Measurements from ENCODE around the gene KCNJ2.

The KCNJ2 gene

DNA sequence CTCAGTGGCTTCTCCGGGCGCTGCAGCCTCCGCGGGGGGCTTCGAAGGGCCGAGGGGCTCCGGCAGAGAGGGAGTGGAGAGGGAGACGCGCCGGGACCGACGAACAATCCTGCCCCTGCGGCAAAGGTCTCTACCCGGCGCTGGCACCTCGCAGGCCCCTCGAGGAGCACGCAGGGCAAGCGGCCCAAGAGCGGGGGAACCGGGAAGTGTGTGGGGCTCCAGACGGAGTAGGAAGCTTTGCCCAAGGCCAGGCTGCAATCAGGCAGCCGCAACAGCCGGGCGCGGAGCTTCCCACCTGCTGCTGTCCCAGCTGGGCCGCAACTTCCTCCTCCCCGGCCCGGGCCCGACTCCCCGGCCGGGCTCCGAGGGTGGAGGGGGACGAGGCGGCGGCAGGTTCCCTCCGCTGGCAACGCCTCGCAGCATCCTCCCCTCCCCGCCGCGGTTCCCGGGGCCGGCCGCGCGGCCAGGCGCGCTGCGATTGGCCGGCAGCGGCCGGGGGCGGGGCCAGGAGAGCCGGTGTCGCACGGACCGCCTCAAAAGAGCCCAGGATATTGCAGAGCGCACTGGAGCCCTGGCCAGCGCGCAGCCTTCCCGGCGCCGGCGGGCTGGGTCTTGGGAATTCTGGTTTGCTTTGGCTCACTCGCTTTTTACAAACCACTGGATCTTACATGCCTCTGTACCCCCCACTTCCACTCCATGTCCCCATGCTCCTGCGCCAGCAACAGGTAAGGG, at the start of gene KCNJ2:
Gene KCNJ2, plus strand, starts transcription at position 556 of the 732 bp plus-strand sequence. CDS start 5,508 bp downstream, outside the sequence.
- DNase-seq: peak in 13 of 14 donors; percentile 29 to 96 (median 84)

DNA sequence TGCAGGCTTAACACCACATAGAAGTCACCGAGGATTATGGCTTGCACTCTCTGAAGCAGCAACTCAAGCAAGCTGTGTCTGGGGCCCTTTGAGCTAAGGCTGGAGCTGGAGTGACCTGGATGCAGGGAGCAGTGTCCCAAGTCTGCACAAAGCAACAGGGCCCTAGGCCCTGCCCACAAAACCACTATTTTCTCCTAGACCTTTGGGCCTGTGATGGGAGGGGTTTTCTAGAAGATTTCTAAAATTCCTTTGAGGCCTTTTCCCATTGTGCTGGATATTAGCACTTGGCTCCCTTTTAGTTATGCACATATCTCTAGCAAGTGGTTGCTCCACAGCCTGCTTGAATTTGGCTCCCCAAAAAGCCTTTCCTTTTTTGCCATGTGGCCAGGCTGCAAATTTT, 49.8 kb upstream of the KCNJ2 start:
- no peak for DNase-seq

DNA sequence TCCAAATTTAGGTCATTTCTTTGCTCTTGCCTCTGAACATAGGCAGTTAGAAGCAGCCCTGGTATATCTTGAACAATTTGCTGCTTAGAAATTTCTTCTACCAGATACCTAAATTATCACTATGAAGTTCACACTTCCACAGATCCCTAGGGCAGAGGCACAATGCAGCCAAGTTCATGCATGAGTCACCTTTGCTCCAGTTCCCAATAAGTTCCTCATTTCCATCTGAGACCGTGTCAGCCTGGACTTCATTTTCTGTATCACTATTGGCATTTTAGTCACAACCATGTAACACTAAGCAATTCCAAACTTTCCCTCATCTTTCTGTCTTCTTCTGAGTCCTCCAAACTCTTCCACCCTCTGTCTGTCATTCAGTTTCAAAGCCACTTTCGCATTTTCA, 49.3 kb upstream of the KCNJ2 start:
- DNase-seq: no peak

DNA sequence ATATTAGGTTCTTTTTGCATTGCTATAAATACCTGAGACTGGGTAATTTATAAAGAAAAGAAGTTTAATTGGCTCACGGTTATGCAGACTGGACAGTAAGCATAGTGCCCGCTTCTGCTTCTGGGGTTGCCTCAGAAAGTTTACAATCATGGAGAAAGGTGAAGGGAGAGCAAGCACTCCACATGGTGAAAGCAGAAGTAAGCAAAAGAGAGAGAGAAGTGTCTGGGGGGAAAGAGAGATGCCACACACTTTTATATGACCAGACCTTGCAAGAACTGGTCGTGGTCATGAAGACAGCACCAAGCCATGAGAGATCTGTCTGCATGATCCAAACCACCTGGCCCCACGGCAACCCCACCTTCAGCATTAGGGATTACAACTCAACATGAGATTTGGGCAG, 48.9 kb upstream of the KCNJ2 start:
- no peak for DNase-seq

DNA sequence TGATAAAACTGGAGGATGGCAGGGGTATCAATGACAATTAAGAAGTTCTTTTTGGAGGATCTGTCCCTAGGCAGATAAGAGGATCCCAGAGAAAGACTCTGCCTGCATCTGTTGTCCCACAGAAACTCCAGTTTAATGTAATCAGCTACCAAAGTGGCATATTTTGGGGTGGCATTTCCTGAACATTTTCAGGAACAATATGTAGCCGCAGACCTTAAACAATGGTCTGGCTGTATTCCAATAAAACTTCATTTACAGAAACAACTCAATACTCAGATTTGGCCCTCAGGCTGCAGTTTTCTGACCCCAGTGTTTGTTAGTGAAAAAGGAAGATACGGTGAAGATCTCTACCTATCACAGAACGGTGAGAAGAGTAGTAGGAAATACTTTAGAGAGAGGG, 48.2 kb upstream of the KCNJ2 start:
- no peak for DNase-seq

DNA sequence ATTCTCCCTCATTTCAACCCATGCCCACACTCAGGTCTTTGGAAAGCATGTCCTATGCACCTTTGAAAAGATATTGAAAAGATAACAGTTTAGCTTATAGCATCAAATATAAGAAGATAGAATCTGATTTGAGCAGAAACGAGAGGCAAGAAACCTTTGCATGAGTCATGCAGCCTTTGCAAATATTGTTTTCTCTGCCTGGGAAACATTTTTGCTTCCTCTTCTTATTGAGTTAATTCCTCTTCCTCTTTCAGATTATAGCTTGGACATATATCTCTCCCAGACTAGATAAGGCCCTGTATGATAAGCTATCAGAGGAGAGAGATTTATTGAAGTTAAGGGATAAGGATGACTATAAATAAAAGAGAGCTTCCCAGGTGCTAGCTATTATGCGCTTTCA, 46.1 kb upstream of the KCNJ2 start:
- no peak for DNase-seq

DNA sequence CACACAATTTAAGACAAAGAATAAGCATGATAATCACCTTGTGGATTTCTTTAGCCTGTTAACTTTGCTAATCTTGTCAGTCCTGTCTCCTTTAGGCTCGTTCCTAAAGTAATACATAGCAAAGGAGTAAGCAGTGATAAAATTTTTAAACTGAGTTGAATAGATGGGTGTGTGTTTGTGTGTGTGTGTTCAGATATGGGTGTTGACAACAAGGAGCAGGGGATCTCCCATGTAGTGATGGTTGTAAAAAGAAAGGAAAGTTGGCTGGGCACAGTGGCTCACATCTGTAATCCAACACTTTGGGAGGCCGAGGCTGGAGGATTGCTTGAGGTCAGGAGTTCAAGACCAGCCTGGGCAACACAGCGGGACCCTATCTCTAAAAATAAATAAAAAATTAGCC, 44.6 kb upstream of the KCNJ2 start:
- DNase-seq: no peak

DNA sequence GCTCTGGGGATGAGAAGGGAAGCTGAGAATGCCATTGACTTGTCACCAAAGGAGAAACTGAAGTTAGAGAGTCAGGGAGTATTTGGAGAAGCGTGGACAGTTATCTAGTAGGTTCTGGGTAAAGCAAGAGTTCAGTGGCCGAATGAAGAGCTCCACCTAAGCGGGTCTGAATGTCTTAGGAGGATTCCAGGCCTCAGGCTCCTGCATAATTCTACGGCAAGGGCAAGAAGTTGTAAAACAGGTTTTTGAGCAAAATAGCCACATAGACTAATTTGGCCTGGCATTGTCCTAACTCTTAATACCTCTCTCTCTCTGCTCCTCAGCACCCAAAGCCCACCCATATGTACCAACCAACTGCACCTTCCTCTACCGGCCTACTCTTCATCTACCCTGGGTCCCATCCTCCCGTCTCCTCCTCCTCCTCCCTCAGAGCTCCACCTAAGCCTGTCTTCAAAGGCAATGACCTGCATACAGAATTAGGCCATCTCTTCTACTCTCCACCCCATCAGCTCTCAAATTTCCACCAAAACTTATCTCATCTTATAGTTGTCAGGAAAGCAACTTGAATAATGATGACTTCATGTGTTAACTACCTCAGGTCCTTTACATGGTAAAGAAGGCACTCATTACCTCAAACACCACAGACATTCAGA, 42.0 kb upstream of the KCNJ2 start:
- no peak for DNase-seq

DNA sequence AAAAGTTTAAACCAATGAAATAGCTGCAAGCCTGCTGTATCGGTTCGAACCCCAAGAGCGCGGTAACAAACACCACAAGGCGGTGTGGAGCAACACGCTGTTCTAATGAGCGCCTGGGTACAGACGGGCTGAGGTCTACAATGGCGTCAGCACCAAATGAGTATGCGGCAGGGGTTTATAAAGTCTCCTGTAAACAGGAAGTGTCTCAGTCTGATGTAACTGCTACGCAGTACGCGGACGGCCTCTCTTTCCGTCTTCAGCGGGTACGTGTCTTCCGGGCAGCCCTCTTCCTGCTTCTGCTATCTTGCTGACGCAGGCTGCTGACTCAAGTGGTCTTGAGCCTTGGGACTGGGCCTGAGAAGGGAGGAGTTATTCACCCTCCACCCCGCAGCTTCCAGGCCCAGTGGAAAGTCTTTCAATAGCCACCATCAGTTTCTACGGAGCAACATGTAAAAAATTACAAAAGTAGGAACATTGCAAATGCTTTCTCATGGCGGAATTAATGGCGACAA, 40.5 kb upstream of the KCNJ2 start:
- no peak for DNase-seq

DNA sequence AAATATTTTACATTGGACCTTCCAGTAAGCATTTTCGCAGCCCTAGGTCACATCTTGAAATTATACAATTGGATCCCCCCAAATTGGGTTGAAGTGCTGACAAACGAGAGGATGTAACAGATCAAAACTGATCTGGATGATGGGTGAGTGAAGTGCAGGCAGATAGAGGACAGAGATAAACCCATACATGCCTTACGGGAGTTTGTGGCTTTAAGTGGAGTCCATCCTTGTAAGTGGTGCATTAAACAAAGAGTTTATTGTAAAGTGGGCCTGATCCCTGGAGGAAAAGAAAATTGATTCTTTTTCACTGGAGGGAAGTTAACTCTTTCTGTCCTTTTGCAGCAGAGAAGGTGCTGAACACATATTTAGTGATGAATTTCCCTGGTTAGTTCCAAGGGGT, 39.0 kb upstream of the KCNJ2 start:
- DNase-seq: no peak

DNA sequence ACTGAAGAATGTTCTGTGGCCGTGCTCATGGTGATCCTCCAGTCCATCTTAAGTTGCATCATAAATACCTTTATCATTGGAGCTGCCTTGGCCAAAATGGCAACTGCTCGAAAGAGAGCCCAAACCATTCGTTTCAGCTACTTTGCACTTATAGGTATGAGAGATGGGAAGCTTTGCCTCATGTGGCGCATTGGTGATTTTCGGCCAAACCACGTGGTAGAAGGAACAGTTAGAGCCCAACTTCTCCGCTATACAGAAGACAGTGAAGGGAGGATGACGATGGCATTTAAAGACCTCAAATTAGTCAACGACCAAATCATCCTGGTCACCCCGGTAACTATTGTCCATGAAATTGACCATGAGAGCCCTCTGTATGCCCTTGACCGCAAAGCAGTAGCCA, 36.8 kb upstream of the KCNJ2 start:
- no peak for DNase-seq

DNA sequence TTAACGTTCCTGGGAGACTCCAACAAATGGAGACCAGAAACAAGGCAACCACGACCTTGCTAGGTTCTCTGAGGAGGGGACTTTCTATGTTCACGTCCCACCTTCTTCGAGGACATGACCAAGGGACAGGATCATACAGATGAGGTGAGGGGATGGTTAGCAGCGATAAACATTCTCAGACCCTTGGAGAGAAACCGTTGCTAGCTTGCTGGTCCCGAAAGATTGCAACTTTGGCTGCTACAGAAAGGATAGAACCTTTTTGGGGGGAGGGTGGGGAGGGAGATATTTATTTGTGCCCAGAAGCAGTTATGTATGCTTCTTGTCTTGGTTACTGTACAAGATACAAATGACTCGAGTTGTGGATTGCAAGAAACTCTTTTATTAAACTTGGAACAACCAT, 35.3 kb upstream of the KCNJ2 start:
- DNase-seq: no peak

DNA sequence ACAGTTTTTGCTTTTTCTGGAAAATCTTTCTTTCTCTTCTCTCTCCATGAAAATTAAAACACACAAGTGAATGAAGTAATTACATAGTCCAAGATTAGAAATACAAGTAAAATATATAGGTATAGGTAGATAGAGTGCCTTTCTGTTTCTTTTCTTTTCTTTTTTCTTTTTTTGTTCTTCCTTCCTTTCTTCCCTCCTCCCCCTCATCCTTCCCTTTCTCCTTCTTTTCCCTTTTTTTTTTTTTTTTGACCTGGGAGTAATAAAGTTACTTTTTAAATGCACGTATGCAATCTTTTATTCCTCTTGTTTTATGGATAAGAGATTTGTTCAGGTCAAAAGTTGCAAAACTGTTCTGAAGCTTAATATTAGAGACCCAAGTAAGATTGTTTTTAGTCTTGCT, 34.6 kb upstream of the KCNJ2 start:
- no peak for DNase-seq

DNA sequence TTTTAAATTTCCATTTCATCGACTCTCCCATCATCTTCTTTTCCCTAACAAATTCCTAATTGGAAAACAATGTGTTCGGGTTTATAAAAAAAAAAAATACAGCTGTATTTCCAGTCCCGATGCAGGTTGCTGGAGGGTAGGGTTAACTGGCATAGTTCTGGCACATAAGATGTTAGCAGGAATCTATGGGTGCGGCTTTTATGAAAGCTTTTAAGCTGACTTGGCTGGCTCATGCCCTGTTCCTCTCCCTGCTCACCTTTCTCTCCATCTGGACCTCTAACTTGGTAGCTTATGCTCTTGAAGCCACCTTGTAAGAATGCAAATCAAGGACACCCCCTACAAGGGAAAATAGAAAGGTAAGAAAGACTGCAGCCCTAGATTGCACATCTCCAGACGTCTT, 33.2 kb upstream of the KCNJ2 start:
- DNase-seq: no peak

DNA sequence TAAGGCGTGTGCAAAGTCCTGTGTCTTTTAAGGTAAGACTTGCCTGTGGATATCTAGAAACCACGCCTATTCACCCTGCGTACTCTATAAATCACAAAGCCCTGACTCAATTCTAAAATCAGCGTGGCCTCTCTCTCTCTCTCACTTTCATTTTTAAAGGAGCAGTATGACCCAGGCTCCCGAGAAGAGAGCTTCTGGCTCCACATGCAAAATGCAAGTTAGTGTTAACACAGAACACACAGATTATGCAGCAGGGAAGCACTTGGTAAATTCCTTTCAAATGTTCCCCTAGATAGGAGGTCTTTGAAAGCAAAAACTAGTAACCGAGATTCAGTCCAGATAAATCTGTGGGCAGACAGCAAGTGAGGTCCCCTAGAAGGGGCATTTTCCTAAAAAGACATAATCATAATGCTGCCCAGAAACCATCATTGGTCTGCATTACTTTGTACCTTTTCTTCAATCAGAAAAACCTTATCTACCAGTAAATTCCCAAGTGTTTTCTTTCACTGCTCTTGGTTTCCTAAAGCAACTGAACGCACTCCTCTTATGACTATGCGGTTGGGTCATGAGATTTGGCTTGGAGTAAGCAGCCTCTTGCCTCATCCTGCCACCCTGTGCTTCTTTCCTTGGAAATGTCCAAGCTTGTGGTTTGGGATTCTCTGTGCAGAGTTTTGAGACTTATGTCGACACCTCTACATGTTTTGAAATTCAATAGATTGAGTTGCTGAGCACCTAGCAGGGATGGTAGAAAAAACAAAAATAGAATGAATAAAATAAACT, 31.7 kb upstream of the KCNJ2 start:
- peak in 8 of 14 donors; percentile 17 to 45 (median 28) for DNase-seq

DNA sequence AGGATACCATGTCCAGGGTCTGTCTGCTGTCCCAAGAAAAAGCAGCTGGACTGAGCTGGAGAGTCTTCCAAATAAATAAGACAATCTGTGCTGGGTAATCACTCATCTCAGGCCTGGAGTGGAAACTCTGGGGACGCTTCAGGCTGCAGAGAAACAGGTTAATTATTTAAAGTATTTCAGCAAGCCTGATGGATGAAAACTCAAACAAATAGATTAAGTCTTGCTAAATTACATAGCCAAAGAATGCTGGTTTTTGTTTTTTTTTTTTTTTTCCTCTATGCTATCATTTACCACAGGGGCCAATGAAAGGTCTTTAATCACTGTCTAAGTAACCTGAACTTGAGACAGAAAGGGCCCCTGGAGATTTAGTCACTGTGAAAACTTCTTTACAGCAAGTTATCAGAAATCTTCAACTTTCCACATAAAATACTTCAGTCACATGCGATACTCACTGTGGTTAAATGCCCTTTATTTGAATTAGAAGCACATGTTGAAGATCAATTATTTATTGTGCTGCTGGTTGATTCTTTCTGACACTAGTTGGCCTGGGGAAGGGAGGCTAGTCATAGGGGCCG, 31.0 kb upstream of the KCNJ2 start:
- DNase-seq: no peak

DNA sequence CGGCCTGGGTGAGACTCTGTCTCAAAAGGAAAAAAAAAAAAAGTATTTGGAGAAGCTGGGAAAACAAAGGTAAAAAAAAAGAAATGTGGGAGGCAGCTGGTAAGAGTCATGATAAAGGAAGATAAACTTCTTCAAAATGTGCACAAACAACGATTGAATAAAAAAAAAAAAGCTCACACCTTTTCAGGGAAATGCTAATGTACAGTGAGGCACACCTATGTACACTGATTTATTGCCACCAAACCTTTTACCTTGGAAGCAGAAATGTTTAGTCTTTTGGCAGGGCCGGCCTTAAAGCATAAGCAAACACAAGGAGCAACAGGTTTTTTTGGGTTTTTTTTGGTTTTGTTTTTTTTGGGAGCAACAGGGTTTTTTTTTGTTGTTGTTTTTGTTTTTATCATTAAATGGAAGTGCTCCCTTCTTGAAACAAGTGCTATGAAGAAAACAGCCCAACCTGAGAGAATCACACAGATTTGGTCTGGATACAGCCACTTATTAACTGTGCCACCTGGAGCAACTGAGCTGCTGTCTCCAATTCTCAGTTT, 29.8 kb upstream of the KCNJ2 start:
- DNase-seq: no peak

DNA sequence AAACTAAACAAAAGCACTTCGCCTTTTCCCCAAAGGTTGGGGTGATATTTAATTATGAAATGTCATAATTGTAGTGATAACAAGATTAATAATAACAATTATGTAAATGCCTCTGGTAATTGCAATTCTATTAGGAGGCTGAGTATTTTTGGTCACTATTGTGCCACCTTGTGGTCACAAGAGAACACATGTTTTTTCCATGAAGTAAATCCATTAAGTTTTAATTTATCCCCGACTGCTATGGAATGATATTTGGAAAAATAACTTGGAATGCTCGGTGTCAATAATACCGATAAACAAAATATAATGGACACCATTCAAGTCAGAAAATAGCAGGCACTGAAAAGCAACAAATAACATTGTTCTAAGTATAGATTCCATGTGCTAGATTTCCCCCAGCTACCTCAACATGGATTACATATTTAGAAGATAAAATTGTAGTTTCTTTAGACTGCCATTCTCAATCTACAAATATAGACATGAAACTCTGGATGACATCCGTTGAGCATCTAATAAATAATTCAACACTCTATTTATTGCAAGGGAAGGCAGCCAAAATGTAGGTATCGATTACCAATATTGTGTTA, 25.0 kb upstream of the KCNJ2 start:
- DNase-seq: no peak

DNA sequence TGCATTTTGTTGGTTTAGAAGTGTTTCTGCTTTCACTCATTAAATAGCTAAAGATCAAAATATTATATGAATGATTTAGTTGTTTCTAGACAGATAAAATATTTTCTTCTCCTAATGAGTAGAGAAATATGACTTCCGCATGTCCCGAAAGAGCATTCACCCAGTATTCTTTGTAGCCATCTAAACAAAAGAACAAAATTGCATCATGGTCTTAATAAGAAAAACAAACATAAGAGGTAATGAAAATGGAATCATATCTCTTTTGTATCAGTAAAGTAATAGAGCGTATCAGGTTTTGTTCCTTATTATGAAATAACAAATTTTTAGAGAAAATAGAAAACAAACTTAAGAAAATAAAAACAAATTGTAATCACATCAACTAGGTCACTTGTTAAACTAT, 16.1 kb upstream of the KCNJ2 start:
- no peak for DNase-seq

DNA sequence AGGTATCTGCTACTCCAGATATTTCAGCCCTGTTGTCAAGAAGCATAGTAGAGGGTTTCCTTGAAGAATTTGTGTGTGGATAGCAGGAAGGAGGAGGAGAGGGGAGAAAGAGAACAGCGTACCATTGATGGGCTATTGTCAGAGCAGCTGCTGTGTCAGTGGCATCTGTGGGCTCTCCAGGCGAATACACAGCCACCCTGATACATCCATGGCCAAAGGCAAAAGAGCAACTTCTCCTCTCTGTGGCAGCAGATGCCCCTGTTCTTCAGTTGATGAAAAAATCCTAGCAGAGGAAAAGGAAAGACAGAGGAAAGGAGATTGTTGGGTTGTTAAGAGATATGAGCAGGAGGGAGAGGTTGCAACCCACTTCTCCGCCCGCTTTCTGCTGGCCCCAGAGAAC, 12.2 kb upstream of the KCNJ2 start:
- DNase-seq: peak in 2 of 14 donors; percentile 30 to 38

DNA sequence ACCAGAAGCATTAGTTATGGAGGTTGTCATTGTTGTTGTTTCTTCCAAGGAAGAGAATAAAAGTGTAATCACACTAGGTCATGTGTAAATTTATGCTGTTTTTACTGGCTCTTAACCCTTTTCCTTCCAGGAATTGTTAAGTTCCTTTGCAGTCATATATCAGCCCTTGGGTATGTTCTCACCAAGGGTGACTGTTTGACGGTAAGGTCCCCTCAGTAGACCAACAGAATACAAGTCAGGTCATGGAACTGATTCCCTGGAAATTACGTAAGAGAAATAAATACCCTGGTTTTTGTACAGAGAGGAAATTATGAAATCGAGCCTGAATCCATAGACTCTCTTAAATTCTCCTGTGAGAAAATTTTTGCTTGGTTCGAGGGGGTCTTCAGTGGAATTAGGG, 11.2 kb upstream of the KCNJ2 start:
- no peak for DNase-seq

DNA sequence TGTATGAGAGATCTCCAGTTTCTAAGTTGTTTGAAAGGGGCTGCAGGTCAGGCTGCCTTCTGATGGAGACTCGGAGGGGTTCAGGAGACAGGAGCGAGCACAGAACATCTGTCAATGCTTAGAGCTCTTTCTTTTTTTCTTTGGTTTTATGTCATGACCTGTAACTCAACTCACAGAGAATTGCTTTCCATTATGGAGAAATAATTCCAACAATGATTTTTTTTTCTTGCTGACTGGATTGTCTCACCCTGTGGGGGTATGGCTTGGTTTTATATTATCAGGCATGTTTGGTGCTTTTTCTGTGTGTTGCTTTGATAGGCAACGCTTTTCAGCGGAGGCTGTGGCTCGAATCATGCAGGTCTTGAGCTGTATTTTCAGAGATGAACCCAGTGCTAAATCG, 10.7 kb upstream of the KCNJ2 start:
- no peak for DNase-seq
